OCI-LY7 (cell line): Measurements from ENCODE around the gene PCDHA2. TPM values are rescaled to one million over a fixed set of nuclear protein-coding genes. Genes with fewer than 3 reads are reported as not detected.
"Not testable (repeated sequence)": the region's sequence is repeated elsewhere in the genome, so short reads cannot be mapped to it uniquely, and the experiment has no call there.

Experiments
- BruUV-seq: library from RNA; stranded (reverse); fragments of 400-500 nt; replicated peaks from 2 replicates; lab custom pipeline; 2021; lab: Mats Ljungman, UMichigan
- CTCF ChIA-PET: fragments of 300-600 bp; sonication (Branson Sonifier 250); formaldehyde crosslinking; loops from one replicate; lab custom pipeline; 2022; ENCODE audit warnings: antibody characterized with exemption; ENCODE audit not compliant: unreplicated experiment; lab: Charles Lee
- POLR2A ChIA-PET: fragments of 300-600 bp; sonication (Branson Sonifier 250); formaldehyde crosslinking; loops from one replicate; lab custom pipeline; 2022; ENCODE audit warnings: antibody characterized with exemption; lab: Charles Lee
- DNase-seq: peaks from one replicate; pipeline ENCODE4 v3.0.0-alpha.2; 2015; ENCODE audit warnings: low spot score
- H2AFZ ChIP-seq: fragments of 200-600 bp; sonication (generic), shearing (Covaris generic); 2 replicates; pipeline ENCODE4 v1.6.1; 2014; ENCODE audit warnings: mild to moderate bottlenecking, antibody characterized with exemption, low read length, moderate library complexity
- H3K27ac ChIP-seq: fragments of 200-600 bp; sonication (generic); 2 replicates; pipeline ENCODE4 v1.5.1; 2014; ENCODE audit warnings: mixed run types, low read depth, mild to moderate bottlenecking, moderate library complexity, low read length, inconsistent platforms; ENCODE audit not compliant: poor library complexity, severe bottlenecking
- H3K36me3 ChIP-seq: fragments of 200-600 bp; sonication (generic); 2 replicates; pipeline ENCODE4 v1.6.1; 2014; ENCODE audit warnings: mild to moderate bottlenecking, antibody characterized with exemption, low read length, moderate library complexity, mixed read lengths; ENCODE audit not compliant: insufficient read depth
- H3K4me1 ChIP-seq: fragments of 200-600 bp; sonication (generic); 2 replicates; pipeline ENCODE4 v1.5.1; 2014; ENCODE audit warnings: mild to moderate bottlenecking, low read length; ENCODE audit not compliant: insufficient read depth, poor library complexity, severe bottlenecking
- H3K4me2 ChIP-seq: fragments of 200-600 bp; sonication (generic); 2 replicates; pipeline ENCODE4 v1.6.1; 2014; ENCODE audit warnings: mild to moderate bottlenecking, low read length
- H3K4me3 ChIP-seq: fragments of 200-600 bp; sonication (generic); 2 replicates; pipeline ENCODE4 v1.5.1; 2014; ENCODE audit warnings: mild to moderate bottlenecking, low read depth, low read length; ENCODE audit not compliant: poor library complexity, severe bottlenecking
- H3K79me2 ChIP-seq: fragments of 200-600 bp; sonication (generic); 2 replicates; pipeline ENCODE4 v1.6.1; 2016; ENCODE audit warnings: low read depth, mild to moderate bottlenecking, low read length, moderate library complexity, mixed read lengths; ENCODE audit not compliant: insufficient read depth
- H3K9me2 ChIP-seq: fragments of 200-600 bp; sonication (generic); 2 replicates; pipeline ENCODE4 v1.6.1; 2016; ENCODE audit warnings: mild to moderate bottlenecking, low read length, mixed read lengths; ENCODE audit not compliant: insufficient read depth
- H3K9me3 ChIP-seq: fragments of 200-600 bp; sonication (generic); 2 replicates; pipeline ENCODE4 v1.6.1; 2014; ENCODE audit warnings: mild to moderate bottlenecking, mixed run types, low read length, mixed read lengths
- H4K20me1 ChIP-seq: fragments of 200-600 bp; sonication (generic); 2 replicates; pipeline ENCODE4 v1.6.1; 2014; ENCODE audit warnings: mild to moderate bottlenecking, antibody characterized with exemption, low read length, moderate library complexity, mixed read lengths; ENCODE audit not compliant: insufficient read depth
- CTCF ChIP-seq: fragments of 200-600 bp; sonication (generic); conservative IDR thresholded peaks from 2 replicates; pipeline ENCODE4 v1.5.1; 2014; ENCODE audit warnings: mild to moderate bottlenecking, antibody characterized with exemption, low read length, moderate library complexity, mixed read lengths
- EZH2phosphoT487 ChIP-seq: fragments of 200-600 bp; sonication (generic); IDR thresholded peaks from 2 replicates; pipeline ENCODE4 v1.6.1; 2018; ENCODE audit warnings: low read depth, borderline replicate concordance, mild to moderate bottlenecking, mixed run types, antibody characterized with exemption, low read length, moderate library complexity, mixed read lengths
- intact Hi-C: fragments of 100-400 bp; cut with micrococcal nuclease; formaldehyde crosslinking; loops from one replicate; pipeline ENCODE4 v1.10.0; 2022; ENCODE audit not compliant: unreplicated experiment
- total RNA-seq, 2 experiments: library from RNA; depleted of rRNA in 1 of 2; stranded (reverse); fragments of >200 nt in 1 of 2; shearing (Covaris generic) in 1 of 2; gene quantifications; 2 replicates each; pipeline ENCODE4 v1.2.3, GENCODE V29; 2014 to 2022

Gene PCDHA2
- total RNA-seq, 2 experiments from 2014 or later = not detected

GRCh38 chr5:140808889-140809291, 14.2 kb downstream of the PCDHA2 start:
- no peak for TF ChIP-seq CTCF
- no peak for TF ChIP-seq EZH2phosphoT487
- no peak overlapping the region for H3K4me2 ChIP-seq
- H3K27ac ChIP-seq = no peak overlapping the region
- H3K4me1 ChIP-seq = no peaks in the 10 kb centered on the region
- no TSS peak for BruUV-seq
- no peaks in the 10 kb centered on the region for H3K79me2 ChIP-seq
- CTCF ChIA-PET = no interaction called here
- no peak overlapping the region for H3K4me3 ChIP-seq
- POLR2A ChIA-PET = no interaction called here
- no peaks in the 10 kb centered on the region for H4K20me1 ChIP-seq
- H3K36me3 ChIP-seq = no peaks in the 10 kb centered on the region
- DNase-seq = no peak
- intact Hi-C loops = no loop called here
- H3K9me3 ChIP-seq = no peaks in the 10 kb centered on the region
- no peaks in the 10 kb centered on the region for H3K9me2 ChIP-seq
- H2AFZ ChIP-seq = no peak overlapping the region

- ChIA-PET POLR2A (no interaction called here), CTCF (no interaction called here)
- H3K36me3 ChIP-seq = no peaks in the 10 kb centered on the region
- no peak within 1 kb of the TSS for H2AFZ ChIP-seq
- H4K20me1 ChIP-seq = no peaks in the 10 kb centered on the region
- peak; percentile 52 for DNase-seq
- intact Hi-C loops = no loop called here
- no TSS peak for BruUV-seq
- no peaks in the 10 kb centered on the region for H3K9me3 ChIP-seq
- no peak for TF ChIP-seq EZH2phosphoT487
- peak; percentile 93 for TF ChIP-seq CTCF
- no peaks in the 10 kb centered on the region for H3K4me1 ChIP-seq
- no peak within 1 kb of the TSS for H3K27ac ChIP-seq
- no peaks in the 10 kb centered on the region for H3K9me2 ChIP-seq
- no peak within 1 kb of the TSS for H3K4me3 ChIP-seq
- H3K4me2 ChIP-seq = no peak within 1 kb of the TSS
- no peaks in the 10 kb centered on the region for H3K79me2 ChIP-seq
These were observed 27.0 kb downstream of the PCDHA2 start, which contains the start of gene PCDHA5 for GRCh38 chr5:140821375-140822280. Gene PCDHA5, plus strand, starts transcription at chr5:140821613.

- no peaks in the 10 kb centered on the region for H4K20me1 ChIP-seq
- intact Hi-C loops = no loop called here
These were observed 27.6 kb downstream of the PCDHA2 start for GRCh38 chr5:140822281-140822629.

GRCh38 chr5:140822969-140823368, 28.3 kb downstream of the PCDHA2 start:
- POLR2A ChIA-PET, H2AFZ ChIP-seq, BruUV-seq, H3K36me3 ChIP-seq, H3K4me3 ChIP-seq, H3K4me2 ChIP-seq, DNase-seq, H3K79me2 ChIP-seq, H3K9me3 ChIP-seq, H3K27ac ChIP-seq, CTCF ChIA-PET, H3K4me1 ChIP-seq, H4K20me1 ChIP-seq, intact Hi-C loops, H3K9me2 ChIP-seq: not testable (repeated sequence)

More at GRCh38 chr5:140822281-140822629, 27.6 kb downstream of the PCDHA2 start:
- TF ChIP-seq CTCF (peak; percentile 55), EZH2phosphoT487 (no peak)
- POLR2A ChIA-PET = no interaction called here
- H3K4me1 ChIP-seq = no peaks in the 10 kb centered on the region
- no TSS peak for BruUV-seq
- no peaks in the 10 kb centered on the region for H3K9me3 ChIP-seq
- H3K27ac ChIP-seq = no peak overlapping the region
- H2AFZ ChIP-seq = no peak overlapping the region
- DNase-seq = no peak
- H3K4me3 ChIP-seq = no peak overlapping the region
- H3K4me2 ChIP-seq = no peak overlapping the region
- H3K36me3 ChIP-seq = no peaks in the 10 kb centered on the region
- H3K9me2 ChIP-seq = no peaks in the 10 kb centered on the region
- CTCF ChIA-PET = no interaction called here
- H3K79me2 ChIP-seq = no peaks in the 10 kb centered on the region
